Measurements from ENCODE around the gene KISS1. TPM values are rescaled to one million over a fixed set of nuclear protein-coding genes. Genes with fewer than 3 reads are reported as not detected.

The KISS1 gene
- total RNA-seq, 1 donor from 2014 or later: not detected

- no peak overlapping the region for H3K4me3 ChIP-seq
- no peaks in the 10 kb centered on the region for H3K36me3 ChIP-seq
- DNase-seq (ENCODE audit: extremely low spot score in 2 of 2): no peak
- intact Hi-C loops (cut with DNase I): no loop called here
- H3K27ac ChIP-seq: no peak overlapping the region
- TF ChIP-seq POLR2A (IDR thresholded peaks at IDR 0.05) (no peak), CTCF (IDR thresholded peaks at IDR 0.05) (no peak), POLR2AphosphoS5 (IDR thresholded peaks at IDR 0.05; ENCODE audit: insufficient read depth in 1 of 2, low read depth in 1 of 2) (no peak)
- no peaks in the 10 kb centered on the region for H3K4me1 ChIP-seq
- H3K27me3 ChIP-seq: no peaks in the 10 kb centered on the region
- H3K9me3 ChIP-seq: no peaks in the 10 kb centered on the region
Measured at GRCh38 chr1:204198348-204199340, 2.4 kb upstream of the KISS1 start.

- Histone ChIP-seq H3K27ac (no peak overlapping the region), H3K9me3 (no peaks in the 10 kb centered on the region), H3K4me1 (no peaks in the 10 kb centered on the region), H3K36me3 (no peaks in the 10 kb centered on the region), H3K4me3 (no peak overlapping the region), H3K27me3 (no peaks in the 10 kb centered on the region)
- intact Hi-C loops (cut with DNase I): no loop called here
- TF ChIP-seq POLR2AphosphoS5 (IDR thresholded peaks at IDR 0.05; ENCODE audit: insufficient read depth in 1 of 2, low read depth in 1 of 2): no peak
- TF ChIP-seq POLR2A (IDR thresholded peaks at IDR 0.05): no peak
- no peak for TF ChIP-seq CTCF (IDR thresholded peaks at IDR 0.05)
- DNase-seq (ENCODE audit: extremely low spot score in 2 of 2): no peak
Measured at GRCh38 chr1:204197068-204197467, 777 bp upstream of the KISS1 start.

GRCh38 chr1:204194771-204195170 lies 1.5 kb downstream of the KISS1 start:
- no peak overlapping the region for H3K27ac ChIP-seq
- H3K4me1 ChIP-seq: peaks cover 13% of the 10 kb centered on the region
- no peak for DNase-seq (ENCODE audit: extremely low spot score in 2 of 2)
- H3K36me3 ChIP-seq: no peaks in the 10 kb centered on the region
- TF ChIP-seq CTCF (IDR thresholded peaks at IDR 0.05) (no peak), POLR2A (IDR thresholded peaks at IDR 0.05) (no peak), POLR2AphosphoS5 (IDR thresholded peaks at IDR 0.05; ENCODE audit: insufficient read depth in 1 of 2, low read depth in 1 of 2) (no peak)
- H3K9me3 ChIP-seq: no peaks in the 10 kb centered on the region
- H3K27me3 ChIP-seq: no peaks in the 10 kb centered on the region
- no peak overlapping the region for H3K4me3 ChIP-seq
- intact Hi-C loops (cut with DNase I): no loop called here

- Histone ChIP-seq H3K9me3 (no peaks in the 10 kb centered on the region), H3K36me3 (no peaks in the 10 kb centered on the region), H3K4me1 (peaks cover 19% of the 10 kb centered on the region), H3K27ac (no peak overlapping the region), H3K27me3 (no peaks in the 10 kb centered on the region), H3K4me3 (no peak overlapping the region)
- no peak for DNase-seq (ENCODE audit: extremely low spot score in 2 of 2)
- intact Hi-C loops (cut with DNase I): no loop called here
- no peak for TF ChIP-seq CTCF (IDR thresholded peaks at IDR 0.05)
- no peak for TF ChIP-seq POLR2AphosphoS5 (IDR thresholded peaks at IDR 0.05; ENCODE audit: insufficient read depth in 1 of 2, low read depth in 1 of 2)
- no peak for TF ChIP-seq POLR2A (IDR thresholded peaks at IDR 0.05)
Measured at GRCh38 chr1:204194080-204194479, 2.2 kb downstream of the KISS1 start.

Measured in vagina (tissue), 2 donors.